IgD-negative memory B cell (primary cell): ENCODE results near the gene MASP1. TPM values are rescaled to one million over a fixed set of nuclear protein-coding genes. Genes with fewer than 3 reads are reported as not detected.

Experiments
- H3K27ac Mint-ChIP-seq, 3 donors: one replicate each; pipeline ENCODE4 v1.8.0; 2020 to 2022; ENCODE audit warnings: mild to moderate bottlenecking in 3 of 3, mixed read lengths in 3 of 3, moderate library complexity in 1 of 3
- H3K27me3 Mint-ChIP-seq: one replicate; pipeline ENCODE4 v1.8.0; 2021; ENCODE audit warnings: mixed read lengths
- H3K36me3 Mint-ChIP-seq: one replicate; pipeline ENCODE4 v1.8.0; 2020; ENCODE audit warnings: mild to moderate bottlenecking, mixed read lengths
- H3K4me1 Mint-ChIP-seq, 3 donors: one replicate each; pipeline ENCODE4 v1.8.0; 2020 to 2022; ENCODE audit warnings: mixed read lengths in 3 of 3, mild to moderate bottlenecking in 1 of 3
- H3K4me3 Mint-ChIP-seq, 4 donors: one replicate each; pipeline ENCODE4 v1.8.0; 2020 to 2022; ENCODE audit warnings: mild to moderate bottlenecking in 4 of 4, mixed read lengths in 4 of 4, moderate library complexity in 3 of 4
- H3K9me3 Mint-ChIP-seq, 3 donors: one replicate each; pipeline ENCODE4 v1.8.0; 2020 to 2021; ENCODE audit warnings: mixed read lengths in 3 of 3, mild to moderate bottlenecking in 1 of 3
- polyA plus RNA-seq: library from polyadenylated mRNA; unstranded; fragments of 300-500 nt; fragmentation: Illumina TruSeq; gene quantifications from one replicate; pipeline ENCODE4 v1.2.3, GENCODE V29; 2021

MASP1 gene
- polyA plus RNA-seq, 1 donor from 2014 or later: not detected

GRCh38 chr3:187310226-187310625, 18.7 kb upstream of the MASP1 start:
- H3K4me3 Mint-ChIP-seq: no peak overlapping the region
- H3K4me1 Mint-ChIP-seq: no peaks in the 10 kb centered on the region
- H3K27me3 Mint-ChIP-seq: peaks cover 17% of the 10 kb centered on the region
- peaks cover 0 to 3% (median 0%) of the 10 kb centered on the region in 3 donors for H3K9me3 Mint-ChIP-seq
- no peaks in the 10 kb centered on the region for H3K36me3 Mint-ChIP-seq
- H3K27ac Mint-ChIP-seq: no peak overlapping the region

GRCh38 chr3:187305881-187306280, 14.3 kb upstream of the MASP1 start:
- Mint-ChIP-seq H3K27me3 (peaks cover 12% of the 10 kb centered on the region), H3K4me3 (no peak overlapping the region), H3K4me1 (no peaks in the 10 kb centered on the region), H3K9me3 (peaks cover 0 to 4% (median 3%) of the 10 kb centered on the region in 3 donors), H3K27ac (no peak overlapping the region), H3K36me3 (no peaks in the 10 kb centered on the region)

- Mint-ChIP-seq H3K4me1 (no peaks in the 10 kb centered on the region), H3K27me3 (peaks cover 9% of the 10 kb centered on the region), H3K4me3 (no peak overlapping the region), H3K27ac (no peak overlapping the region), H3K36me3 (no peaks in the 10 kb centered on the region), H3K9me3 (peaks cover 0 to 4% (median 3%) of the 10 kb centered on the region in 3 donors)
Observed at GRCh38 chr3:187299611-187300010, 8.1 kb upstream of the MASP1 start.

- no peak overlapping the region for H3K27ac Mint-ChIP-seq
- peaks cover 0 to 4% (median 3%) of the 10 kb centered on the region in 3 donors for H3K9me3 Mint-ChIP-seq
- H3K27me3 Mint-ChIP-seq: peaks cover 4% of the 10 kb centered on the region
- no peaks in the 10 kb centered on the region for H3K36me3 Mint-ChIP-seq
- H3K4me3 Mint-ChIP-seq: no peak overlapping the region
- no peaks in the 10 kb centered on the region for H3K4me1 Mint-ChIP-seq
Observed at GRCh38 chr3:187296911-187297310, 5.4 kb upstream of the MASP1 start.

- H3K4me1 Mint-ChIP-seq: peaks cover 0 to under 1% (median 0%) of the 10 kb centered on the region in 3 donors
- no peak overlapping the region for H3K27ac Mint-ChIP-seq
- H3K27me3 Mint-ChIP-seq: peaks cover 2% of the 10 kb centered on the region
- peaks cover 0 to 3% (median 0%) of the 10 kb centered on the region in 3 donors for H3K9me3 Mint-ChIP-seq
- no peak overlapping the region for H3K4me3 Mint-ChIP-seq
- H3K36me3 Mint-ChIP-seq: no peaks in the 10 kb centered on the region
Observed at GRCh38 chr3:187296058-187296457, 4.5 kb upstream of the MASP1 start.

- peaks cover 0 to 1% (median 0%) of the 10 kb centered on the region in 3 donors for H3K4me1 Mint-ChIP-seq
- no peak overlapping the region for H3K27ac Mint-ChIP-seq
- peaks cover 3% of the 10 kb centered on the region for H3K27me3 Mint-ChIP-seq
Observed at GRCh38 chr3:187295316-187296034, 3.9 kb upstream of the MASP1 start.

GRCh38 chr3:187293516-187294430, 2.2 kb upstream of the MASP1 start:
- Mint-ChIP-seq H3K4me3 (no peak overlapping the region), H3K27me3 (peaks cover 6% of the 10 kb centered on the region), H3K36me3 (no peaks in the 10 kb centered on the region), H3K27ac (no peak overlapping the region), H3K4me1 (peaks cover 0 to 1% (median 0%) of the 10 kb centered on the region in 3 donors), H3K9me3 (peaks cover 0 to 3% (median 0%) of the 10 kb centered on the region in 3 donors)

More at GRCh38 chr3:187295316-187296034, 3.9 kb upstream of the MASP1 start:
- Mint-ChIP-seq H3K36me3 (no peaks in the 10 kb centered on the region), H3K9me3 (peaks cover 0 to 3% (median 0%) of the 10 kb centered on the region in 3 donors), H3K4me3 (no peak overlapping the region)

- H3K36me3 Mint-ChIP-seq: no peaks in the 10 kb centered on the region
- peaks cover 0 to 2% (median 0%) of the 10 kb centered on the region in 3 donors for H3K9me3 Mint-ChIP-seq
- peaks cover 0 to 1% (median 0%) of the 10 kb centered on the region in 3 donors for H3K4me1 Mint-ChIP-seq
- no peak overlapping the region for H3K27ac Mint-ChIP-seq
- peaks cover 7% of the 10 kb centered on the region for H3K27me3 Mint-ChIP-seq
- H3K4me3 Mint-ChIP-seq: no peak overlapping the region
Observed at GRCh38 chr3:187292631-187293515, 1.3 kb upstream of the MASP1 start.

- Mint-ChIP-seq H3K36me3 (no peaks in the 10 kb centered on the region), H3K4me3 (no peak overlapping the region), H3K27ac (no peak overlapping the region), H3K4me1 (peaks cover 0 to 1% (median 0%) of the 10 kb centered on the region in 3 donors), H3K9me3 (peaks cover 0 to 2% (median 0%) of the 10 kb centered on the region in 3 donors), H3K27me3 (peaks cover 7% of the 10 kb centered on the region)
Observed at GRCh38 chr3:187292181-187292580, 644 bp upstream of the MASP1 start.

GRCh38 chr3:187291001-187291511, 481 bp downstream of the MASP1 start:
- H3K4me1 Mint-ChIP-seq: peaks cover 0 to 1% (median 0%) of the 10 kb centered on the region in 3 donors
- H3K4me3 Mint-ChIP-seq: no peak overlapping the region
- no peaks in the 10 kb centered on the region for H3K36me3 Mint-ChIP-seq
- H3K27me3 Mint-ChIP-seq: peaks cover 7% of the 10 kb centered on the region
- H3K9me3 Mint-ChIP-seq: peaks cover 0 to 2% (median 0%) of the 10 kb centered on the region in 3 donors
- H3K27ac Mint-ChIP-seq: no peak overlapping the region

GRCh38 chr3:187290503-187290902, 1.0 kb downstream of the MASP1 start:
- Mint-ChIP-seq H3K27me3 (peaks cover 7% of the 10 kb centered on the region), H3K27ac (no peak overlapping the region), H3K9me3 (peaks cover 0 to 2% (median 0%) of the 10 kb centered on the region in 3 donors), H3K4me3 (no peak overlapping the region), H3K4me1 (peaks cover 0 to 1% (median 0%) of the 10 kb centered on the region in 3 donors), H3K36me3 (no peaks in the 10 kb centered on the region)

- Mint-ChIP-seq H3K4me1 (peaks cover 0 to 1% (median 0%) of the 10 kb centered on the region in 3 donors), H3K27ac (peak overlapping the region in 1 of 3 donors; percentile 21), H3K36me3 (no peaks in the 10 kb centered on the region), H3K9me3 (peaks cover 0 to 2% (median 0%) of the 10 kb centered on the region in 3 donors), H3K27me3 (peaks cover 10% of the 10 kb centered on the region), H3K4me3 (no peak overlapping the region)
Observed at GRCh38 chr3:187288855-187289605, 2.5 kb downstream of the MASP1 start.

GRCh38 chr3:187288131-187288854, 3.2 kb downstream of the MASP1 start:
- Mint-ChIP-seq H3K27me3 (peaks cover 10% of the 10 kb centered on the region), H3K4me3 (no peak overlapping the region), H3K4me1 (peaks cover 0 to 1% (median 0%) of the 10 kb centered on the region in 3 donors), H3K9me3 (peaks cover 0 to 2% (median 0%) of the 10 kb centered on the region in 3 donors), H3K27ac (no peak overlapping the region), H3K36me3 (no peaks in the 10 kb centered on the region)
